Body of pancreas (tissue), 4 donors: ENCODE measurements around the gene FRMPD4. TPM values are rescaled to one million over a fixed set of nuclear protein-coding genes. Genes with fewer than 3 reads are reported as not detected.

Experiments used
- ATAC-seq: fragments of 150-250 bp; one replicate; pipeline ENCODE4 v1.9.1; 2016
- DNase-seq, 4 donors: peaks; one replicate each; pipeline ENCODE4 v3.0.0-alpha.2; 2019
- H3K27ac ChIP-seq, 4 donors: fragments of 200-600 bp; sonication (generic); 1 replicate in 3 of 4; 2 replicates in 1 of 4; pipeline versions ENCODE4 v1.5.1 to v1.6.1; 2016 to 2019; ENCODE audit warnings: mild to moderate bottlenecking in 1 of 4, mixed read lengths in 1 of 4, moderate library complexity in 1 of 4
- H3K27me3 ChIP-seq, 2 donors: fragments of 200-600 bp; sonication (generic); one replicate each; pipeline ENCODE4 v1.6.0; 2016; ENCODE audit warnings: mild to moderate bottlenecking in 1 of 2
- H3K36me3 ChIP-seq, 2 donors: fragments of 200-600 bp; sonication (generic); replicated peaks in 1 of 2; 2 replicates each; pipeline ENCODE4 v1.5.1; 2016; ENCODE audit warnings: low read depth in 2 of 2; ENCODE audit not compliant: insufficient read depth in 1 of 2
- H3K4me1 ChIP-seq: fragments of 200-600 bp; sonication (generic); one replicate; pipeline ENCODE4 v1.6.0; 2016
- H3K4me3 ChIP-seq, 2 donors: fragments of 200-600 bp; sonication (generic); 1 replicate in 1 of 2; 2 replicates in 1 of 2; pipeline ENCODE4 v1.5.1; 2016 to 2019
- H3K9me3 ChIP-seq, 3 donors: fragments of 200-600 bp; sonication (generic); 1 replicate in 2 of 3; 2 replicates in 1 of 3; pipeline ENCODE4 v1.5.1; 2016
- CTCF ChIP-seq, 7 experiments: fragments of 450-650 bp in 4 of 7; fragments of 200-600 bp in 3 of 7; sonication (generic) in 3 of 7; IDR thresholded peaks; one replicate each; pipeline ENCODE4 v1.5.1; 2016 to 2019; ENCODE audit warnings: antibody characterized with exemption in 7 of 7
- POLR2A ChIP-seq, 3 donors: fragments of 450-650 bp; IDR thresholded peaks; one replicate each; pipeline ENCODE4 v1.6.1; 2016; ENCODE audit warnings: antibody characterized with exemption in 3 of 3, mild to moderate bottlenecking in 2 of 3
- WGBS, 2 donors: methylation state at CpG; one replicate each; pipeline ENCODE4 v1.1.5; 2017; 5-methylcytosine and 5-hydroxymethylcytosine counted together
- intact Hi-C: fragments of 100-400 bp; cut with DNase I; formaldehyde crosslinking; loops from one replicate; pipeline ENCODE4 v1.15.1; 2023
- total RNA-seq, 2 donors: library from RNA; depleted of rRNA; stranded (reverse); fragments of >200 nt; gene quantifications; one replicate each; pipeline ENCODE4 v1.1.0, GENCODE V29; 2016

Gene FRMPD4
- total RNA-seq, 2 donors from 2014 or later, result 0.26 TPM; not detected in 1

DNA sequence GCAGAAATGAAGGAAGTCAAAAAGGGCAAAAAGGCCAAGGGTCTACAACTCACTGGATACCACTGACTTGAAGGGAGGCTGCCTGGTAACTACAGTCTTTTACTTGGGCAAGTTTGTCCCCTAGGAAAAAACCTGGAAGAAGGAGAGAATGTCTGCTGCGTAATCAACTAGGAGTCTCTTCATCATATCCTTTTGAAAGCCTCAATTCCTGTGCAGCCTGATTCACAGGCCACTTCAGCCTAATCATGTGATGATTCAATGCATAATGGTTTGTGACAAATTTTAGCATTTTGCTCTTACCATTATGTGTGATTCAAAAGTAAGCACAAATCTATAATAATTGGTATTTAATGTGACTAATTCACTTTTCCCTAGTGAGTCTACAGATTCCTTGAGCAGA lies 273.6 kb downstream of the FRMPD4 start:
- TF ChIP-seq POLR2A (IDR thresholded peaks at IDR 0.05) (no peak), CTCF (IDR thresholded peaks at IDR 0.05) (no peak)
- 33 to 67% methylated on average over 1 of the region's 1 CpG for WGBS, 2 donors
- Histone ChIP-seq H3K9me3 (no peaks in the 10 kb centered on the region), H3K27me3 (no peaks in the 10 kb centered on the region), H3K36me3 (no peaks in the 10 kb centered on the region), H3K4me3 (no peak overlapping the region), H3K27ac (no peak overlapping the region), H3K4me1 (no peaks in the 10 kb centered on the region)
- intact Hi-C loops, result no loop called here
- ATAC-seq (no peak), DNase-seq (no peak)

- no peaks in the 10 kb centered on the region for H3K27me3 ChIP-seq
- no peak for ATAC-seq
- no peaks in the 10 kb centered on the region for H3K36me3 ChIP-seq
- H3K27ac ChIP-seq, result no peak overlapping the region
- intact Hi-C loops, result no loop called here
- no peaks in the 10 kb centered on the region for H3K4me1 ChIP-seq
- no peak for DNase-seq
- H3K4me3 ChIP-seq, result no peak overlapping the region
- 50 to 87% methylated on average over 1 of the region's 1 CpG for WGBS, 2 donors
- no peaks in the 10 kb centered on the region for H3K9me3 ChIP-seq
- TF ChIP-seq CTCF (IDR thresholded peaks at IDR 0.05) (no peak), POLR2A (IDR thresholded peaks at IDR 0.05) (no peak)
Measured at GRCh38 chrX:12412561-12412960, 274.3 kb downstream of the FRMPD4 start.

DNA sequence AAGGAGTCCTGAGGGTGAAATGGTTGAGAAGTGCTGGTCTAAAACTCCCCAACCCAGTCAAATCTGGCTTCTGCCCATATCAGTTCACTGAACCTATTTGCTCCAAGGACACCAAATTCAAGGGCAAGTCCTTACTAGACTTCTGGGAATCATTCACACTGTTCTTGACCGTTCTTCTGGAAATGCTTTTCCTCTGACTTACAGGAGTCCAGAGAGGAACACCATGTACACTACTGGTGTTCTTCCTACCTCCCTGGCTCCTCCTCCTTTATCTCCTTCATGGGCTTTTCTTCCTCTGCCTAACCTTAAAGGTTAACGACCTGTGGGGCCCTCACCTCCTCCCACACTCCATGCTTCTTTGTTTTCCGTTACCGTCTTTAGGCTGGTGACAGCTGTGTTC lies 281.3 kb downstream of the FRMPD4 start:
- H3K36me3 ChIP-seq, result no peaks in the 10 kb centered on the region
- intact Hi-C loops, result no loop called here
- TF ChIP-seq CTCF (IDR thresholded peaks at IDR 0.05), result no peak
- no peak for TF ChIP-seq POLR2A (IDR thresholded peaks at IDR 0.05)

GRCh38 chrX:12421918-12422317 lies 283.6 kb downstream of the FRMPD4 start:
- H3K4me1 ChIP-seq, result no peaks in the 10 kb centered on the region
- DNase-seq (no peak), ATAC-seq (no peak)
- H3K4me3 ChIP-seq, result no peak overlapping the region
- no peak overlapping the region for H3K27ac ChIP-seq
- WGBS, 2 donors, result 43 to 48% methylated on average over 5 of the region's 5 CpGs
- TF ChIP-seq POLR2A (IDR thresholded peaks at IDR 0.05) (no peak), CTCF (IDR thresholded peaks at IDR 0.05) (no peak)
- H3K27me3 ChIP-seq, result no peaks in the 10 kb centered on the region
- H3K9me3 ChIP-seq, result no peaks in the 10 kb centered on the region
- H3K36me3 ChIP-seq, result no peaks in the 10 kb centered on the region
- intact Hi-C loops, result no loop called here

More for the DNA sequence above, 281.3 kb downstream of the FRMPD4 start:
- Histone ChIP-seq H3K4me3 (no peak overlapping the region), H3K27ac (no peak overlapping the region), H3K4me1 (no peaks in the 10 kb centered on the region), H3K9me3 (no peaks in the 10 kb centered on the region), H3K27me3 (no peaks in the 10 kb centered on the region)
- ATAC-seq (no peak), DNase-seq (no peak)
- whole genome bisulfite sequencing, 2 donors, result 65 to 74% methylated on average over 4 of the region's 4 CpGs

DNA sequence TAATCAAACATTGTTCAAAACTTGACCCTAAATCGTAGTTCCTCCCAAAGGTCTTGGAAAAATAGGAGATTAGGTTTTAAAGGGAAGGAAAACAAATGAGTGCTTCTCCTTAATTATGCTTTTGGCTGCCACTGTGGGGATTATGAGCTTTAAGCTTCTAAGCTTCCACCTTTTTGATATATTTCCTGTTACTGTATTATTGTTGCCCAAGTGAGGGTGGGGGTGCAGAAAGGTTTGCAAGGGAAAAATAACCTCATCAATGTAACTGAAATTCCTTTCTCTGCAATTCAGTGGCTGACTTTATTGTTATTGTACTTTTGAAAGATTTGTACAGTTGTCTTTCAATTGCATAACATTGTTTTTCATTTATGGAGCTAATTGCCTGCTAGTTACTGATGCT lies 285.1 kb downstream of the FRMPD4 start:
- Histone ChIP-seq H3K36me3 (no peaks in the 10 kb centered on the region), H3K4me1 (no peaks in the 10 kb centered on the region), H3K4me3 (no peak overlapping the region), H3K27ac (no peak overlapping the region), H3K9me3 (no peaks in the 10 kb centered on the region), H3K27me3 (no peaks in the 10 kb centered on the region)
- intact Hi-C loops, result no loop called here
- 18 to 33% methylated on average over 1 of the region's 1 CpG for WGBS, 2 donors
- TF ChIP-seq POLR2A (IDR thresholded peaks at IDR 0.05) (no peak), CTCF (IDR thresholded peaks at IDR 0.05) (no peak)
- DNase-seq (no peak), ATAC-seq (no peak)
